ENCODE results near the gene KRT222. TPM values are rescaled to one million over a fixed set of nuclear protein-coding genes. Genes with fewer than 3 reads are reported as not detected.

Gene KRT222
- total RNA-seq, 1 experiment from 2014 or later, result not detected

- no peak for DNase-seq
- ChIA-PET POLR2A (no interaction called here), CTCF (no interaction called here)
- Mint-ChIP-seq H3K4me3 (ENCODE audit: unreplicated experiment) (no peak overlapping the region), H3K27me3 (ENCODE audit: insufficient read depth, unreplicated experiment) (no peaks in the 10 kb centered on the region), H3K36me3 (ENCODE audit: insufficient read depth, unreplicated experiment) (peaks cover 71% of the 10 kb centered on the region), H3K27ac (ENCODE audit: unreplicated experiment) (no peak overlapping the region), H3K9me3 (ENCODE audit: unreplicated experiment) (no peaks in the 10 kb centered on the region), H3K4me1 (ENCODE audit: low read depth, unreplicated experiment) (no peaks in the 10 kb centered on the region)
- intact Hi-C loops (cut with micrococcal nuclease; ENCODE audit: unreplicated experiment), result no loop called here
- no peaks in the 10 kb centered on the region for H3K27me3 ChIP-seq (replicated peaks; ENCODE audit: control insufficient read depth, insufficient read depth, low read length)
- H3K4me3 ChIP-seq (ENCODE audit: low read depth, low read length), result no peak overlapping the region
- H3K4me1 ChIP-seq, result no peaks in the 10 kb centered on the region
- peaks cover 6% of the 10 kb centered on the region for H3K36me3 ChIP-seq (ENCODE audit: control insufficient read depth, insufficient read depth, low read length)
- BruUV-seq (replicated peaks), result no TSS peak
- H3K9me3 ChIP-seq, result no peaks in the 10 kb centered on the region
- TF ChIP-seq, protein P1, sequence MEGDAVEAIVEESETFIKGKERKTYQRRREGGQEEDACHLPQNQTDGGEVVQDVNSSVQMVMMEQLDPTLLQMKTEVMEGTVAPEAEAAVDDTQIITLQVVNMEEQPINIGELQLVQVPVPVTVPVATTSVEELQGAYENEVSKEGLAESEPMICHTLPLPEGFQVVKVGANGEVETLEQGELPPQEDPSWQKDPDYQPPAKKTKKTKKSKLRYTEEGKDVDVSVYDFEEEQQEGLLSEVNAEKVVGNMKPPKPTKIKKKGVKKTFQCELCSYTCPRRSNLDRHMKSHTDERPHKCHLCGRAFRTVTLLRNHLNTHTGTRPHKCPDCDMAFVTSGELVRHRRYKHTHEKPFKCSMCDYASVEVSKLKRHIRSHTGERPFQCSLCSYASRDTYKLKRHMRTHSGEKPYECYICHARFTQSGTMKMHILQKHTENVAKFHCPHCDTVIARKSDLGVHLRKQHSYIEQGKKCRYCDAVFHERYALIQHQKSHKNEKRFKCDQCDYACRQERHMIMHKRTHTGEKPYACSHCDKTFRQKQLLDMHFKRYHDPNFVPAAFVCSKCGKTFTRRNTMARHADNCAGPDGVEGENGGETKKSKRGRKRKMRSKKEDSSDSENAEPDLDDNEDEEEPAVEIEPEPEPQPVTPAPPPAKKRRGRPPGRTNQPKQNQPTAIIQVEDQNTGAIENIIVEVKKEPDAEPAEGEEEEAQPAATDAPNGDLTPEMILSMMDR (IDR thresholded peaks at IDR 0.05; ENCODE audit: insufficient read depth in 1 of 2, low read depth in 1 of 2, low read length in 1 of 2, severe bottlenecking in 1 of 2, unreplicated experiment in 1 of 2), result no peak
Observed at GRCh38 chr17:40637931-40638330, 27.0 kb downstream of the KRT222 start.

GRCh38 chr17:40633871-40634270 lies 31.1 kb downstream of the KRT222 start:
- no peaks in the 10 kb centered on the region for H3K27me3 Mint-ChIP-seq (ENCODE audit: insufficient read depth, unreplicated experiment)
- no peaks in the 10 kb centered on the region for H3K27me3 ChIP-seq (replicated peaks; ENCODE audit: control insufficient read depth, insufficient read depth, low read length)
- TF ChIP-seq, protein P1 (IDR thresholded peaks at IDR 0.05; ENCODE audit: insufficient read depth in 1 of 2, low read depth in 1 of 2, low read length in 1 of 2, severe bottlenecking in 1 of 2, unreplicated experiment in 1 of 2), result no peak
- H3K4me3 ChIP-seq (ENCODE audit: low read depth, low read length), result no peak overlapping the region
- H3K9me3 ChIP-seq, result no peaks in the 10 kb centered on the region
- no peaks in the 10 kb centered on the region for H3K4me1 ChIP-seq
- no peak overlapping the region for H3K27ac Mint-ChIP-seq (ENCODE audit: unreplicated experiment)
- no TSS peak for BruUV-seq (replicated peaks)
- peaks cover 74% of the 10 kb centered on the region for H3K36me3 Mint-ChIP-seq (ENCODE audit: insufficient read depth, unreplicated experiment)
- H3K4me3 Mint-ChIP-seq (ENCODE audit: unreplicated experiment), result no peak overlapping the region
- H3K9me3 Mint-ChIP-seq (ENCODE audit: unreplicated experiment), result no peaks in the 10 kb centered on the region
- ChIA-PET POLR2A (no interaction called here), CTCF (no interaction called here)
- H3K36me3 ChIP-seq (ENCODE audit: control insufficient read depth, insufficient read depth, low read length), result peaks cover 6% of the 10 kb centered on the region
- intact Hi-C loops (cut with micrococcal nuclease; ENCODE audit: unreplicated experiment), result no loop called here
- DNase-seq, result no peak
- H3K4me1 Mint-ChIP-seq (ENCODE audit: low read depth, unreplicated experiment), result no peaks in the 10 kb centered on the region

GRCh38 chr17:40632216-40632615 lies 32.8 kb downstream of the KRT222 start:
- Mint-ChIP-seq H3K27ac (ENCODE audit: unreplicated experiment) (no peak overlapping the region), H3K4me1 (ENCODE audit: low read depth, unreplicated experiment) (no peaks in the 10 kb centered on the region), H3K27me3 (ENCODE audit: insufficient read depth, unreplicated experiment) (no peaks in the 10 kb centered on the region), H3K4me3 (ENCODE audit: unreplicated experiment) (no peak overlapping the region), H3K36me3 (ENCODE audit: insufficient read depth, unreplicated experiment) (peaks cover 70% of the 10 kb centered on the region), H3K9me3 (ENCODE audit: unreplicated experiment) (no peaks in the 10 kb centered on the region)
- CTCF ChIA-PET, result no interaction called here
- intact Hi-C loops (cut with micrococcal nuclease; ENCODE audit: unreplicated experiment), result no loop called here
- BruUV-seq (replicated peaks), result no TSS peak
- Histone ChIP-seq H3K9me3 (no peaks in the 10 kb centered on the region), H3K4me1 (no peaks in the 10 kb centered on the region), H3K4me3 (ENCODE audit: low read depth, low read length) (no peak overlapping the region), H3K27me3 (replicated peaks; ENCODE audit: control insufficient read depth, insufficient read depth, low read length) (no peaks in the 10 kb centered on the region), H3K36me3 (ENCODE audit: control insufficient read depth, insufficient read depth, low read length) (peaks cover 6% of the 10 kb centered on the region)
- POLR2A ChIA-PET, result no interaction called here
- no peak for DNase-seq
- TF ChIP-seq, protein P1 (IDR thresholded peaks at IDR 0.05; ENCODE audit: insufficient read depth in 1 of 2, low read depth in 1 of 2, low read length in 1 of 2, severe bottlenecking in 1 of 2, unreplicated experiment in 1 of 2), result no peak
